HepG2 (cell line): Measurements from ENCODE around the gene TPM2. TPM values are rescaled to one million over a fixed set of nuclear protein-coding genes. Genes with fewer than 3 reads are reported as not detected.
A peak's percentile ranks its signal among the peaks of the same experiment; 100 is the strongest.

Experiments
- ATF7-NPFF ChIP-seq: sonication (generic); formaldehyde crosslinking; IDR thresholded peaks from 2 replicates; pipeline ENCODE4 v1.8.1; 2023; ENCODE audit warnings: mild to moderate bottlenecking, low read depth, missing genetic modification reagents, moderate library complexity
- FOXK2 ChIP-seq: fragments of 450-650 bp; IDR thresholded peaks from 2 replicates; pipeline ENCODE4 v1.6.1; 2016
- GTF2F1 ChIP-seq: fragments of 150-350 bp; IDR thresholded peaks from 2 replicates; pipeline ENCODE4 v1.6.1; 2014; ENCODE audit warnings: low read length
- HDAC1 ChIP-seq: sonication (generic); formaldehyde crosslinking; IDR thresholded peaks from 2 replicates; pipeline ENCODE4 v1.5.1; 2020; ENCODE audit warnings: mild to moderate bottlenecking, missing genetic modification reagents
- HMGXB4 ChIP-seq, 2 experiments: sonication (generic) in 1 of 2; formaldehyde crosslinking in 1 of 2; IDR thresholded peaks; 2 replicates each; pipeline versions ENCODE4 v1.4.0 to v1.6.1; 2018 to 2020; ENCODE audit warnings: missing genetic modification reagents in 2 of 2, borderline replicate concordance in 1 of 2, low read depth in 1 of 2, mild to moderate bottlenecking in 1 of 2, missing biosample characterization in 1 of 2
- HNF1B ChIP-seq: sonication (generic); formaldehyde crosslinking; IDR thresholded peaks from 2 replicates; pipeline ENCODE4 v1.5.1; 2020; ENCODE audit warnings: mild to moderate bottlenecking, moderate library complexity, missing genetic modification reagents
- JARID2 ChIP-seq: sonication (generic); formaldehyde crosslinking; IDR thresholded peaks from 2 replicates; pipeline ENCODE4 v1.8.1; 2023; ENCODE audit warnings: missing genetic modification reagents, inconsistent platforms; ENCODE audit not compliant: insufficient replicate concordance
- KDM2A ChIP-seq: sonication (generic); formaldehyde crosslinking; IDR thresholded peaks from 2 replicates; pipeline ENCODE4 v1.4.0; 2020; ENCODE audit warnings: low read depth, missing genetic modification reagents, borderline replicate concordance
- NAIF1 ChIP-seq: sonication (generic); formaldehyde crosslinking; IDR thresholded peaks from 2 replicates; pipeline ENCODE4 v1.5.0; 2020; ENCODE audit warnings: mild to moderate bottlenecking, missing genetic modification reagents, borderline replicate concordance
- POLR2A ChIP-seq, 2 experiments: IDR thresholded peaks; 2 replicates each; pipeline ENCODE4 v1.6.1; 2011; ENCODE audit warnings: low read depth in 2 of 2, low read length in 2 of 2, mild to moderate bottlenecking in 1 of 2, moderate library complexity in 1 of 2; ENCODE audit not compliant: insufficient read depth in 1 of 2
- RXRA ChIP-seq: sonication (generic); formaldehyde crosslinking; IDR thresholded peaks from 2 replicates; pipeline ENCODE4 v1.5.1; 2020; ENCODE audit warnings: missing genetic modification reagents
- SIX4 ChIP-seq: sonication (generic); formaldehyde crosslinking; IDR thresholded peaks from 2 replicates; pipeline ENCODE4 v1.4.0; 2020; ENCODE audit warnings: missing genetic modification reagents
- TCF7L2 ChIP-seq: IDR thresholded peaks from 2 replicates; pipeline ENCODE4 v1.6.1; 2011; ENCODE audit warnings: mild to moderate bottlenecking, low read depth, low read length, moderate library complexity
- THAP9 ChIP-seq: sonication (generic); formaldehyde crosslinking; IDR thresholded peaks from 2 replicates; pipeline ENCODE4; 2020; ENCODE audit warnings: missing genetic modification reagents, mild to moderate bottlenecking, borderline replicate concordance
- ZBTB44 ChIP-seq: sonication (generic); formaldehyde crosslinking; IDR thresholded peaks from 2 replicates; pipeline ENCODE4 v1.4.0; 2020; ENCODE audit warnings: missing genetic modification reagents
- ZFX ChIP-seq: sonication (generic); formaldehyde crosslinking; IDR thresholded peaks from 2 replicates; pipeline ENCODE4 v1.4.0; 2020; ENCODE audit warnings: mild to moderate bottlenecking, low read depth, missing genetic modification reagents, moderate library complexity
- ZNF431 ChIP-seq: sonication (generic); formaldehyde crosslinking; IDR thresholded peaks from 2 replicates; pipeline ENCODE4 v1.9.0; 2022; ENCODE audit warnings: missing genetic modification reagents, low read depth, mild to moderate bottlenecking, borderline replicate concordance
- ZNF589 ChIP-seq: sonication (generic); formaldehyde crosslinking; conservative IDR thresholded peaks from 2 replicates; pipeline ENCODE4 v1.8.0; 2022; ENCODE audit warnings: mild to moderate bottlenecking, moderate library complexity, missing genetic modification reagents
- ZNF75D ChIP-seq: sonication (generic); formaldehyde crosslinking; IDR thresholded peaks from 2 replicates; pipeline ENCODE4 v1.8.1; 2023; ENCODE audit warnings: missing genetic modification reagents, mild to moderate bottlenecking, borderline replicate concordance
- ZNF782 ChIP-seq: sonication (generic); formaldehyde crosslinking; IDR thresholded peaks from 2 replicates; pipeline ENCODE4 v1.4.0; 2020; ENCODE audit warnings: missing genetic modification reagents, mild to moderate bottlenecking, borderline replicate concordance
- polyA plus RNA-seq, 8 experiments: library from polyadenylated mRNA; depleted of rRNA in 3 of 8; stranded (reverse) in 7 of 8; unstranded in 1 of 8; fragments of >200 nt; fragmentation: Illumina TruSeq in 4 of 8; extraction: Trizol in 4 of 8; gene quantifications; 2 replicates each; pipeline versions ENCODE4 v1.2.1 to v1.2.3, GENCODE V29; 2011 to 2016; ENCODE audit warnings: low read depth in 4 of 8, missing spikeins in 1 of 8, mixed read lengths in 1 of 8; ENCODE audit not compliant: insufficient read depth in 1 of 8
- total RNA-seq, 5 experiments: library from RNA; depleted of rRNA; stranded (reverse); fragments of >200 nt; fragmentation: Illumina TruSeq; extraction: Trizol; gene quantifications; 2 replicates each; pipeline ENCODE4 v1.2.3, GENCODE V29; 2016; ENCODE audit warnings: low read depth in 1 of 5

The TPM2 gene
- total and polyA plus RNA-seq, 2 of the 13 experiments (the other 11 are each of a cell fraction or from before 2014, with no cell fraction given) = 3.1 to 10.7 TPM

- TF ChIP-seq HNF1B (CRISPR knock-in tag) (0 out of 2 replicates have a peak, but pooled peaks have one; percentile 35), ZNF431 (no peak), SIX4 (CRISPR knock-in tag) (no peak), POLR2A (IDR thresholded peaks at IDR 0.05; ENCODE audit: insufficient read depth in 1 of 2, low read depth in 2 of 2, low read length in 2 of 2) (peak in 1 of 2 experiments; percentile 43; a peak in 1 of 4 replicates), TCF7L2 (no peak), ATF7-NPFF (CRISPR knock-in tag) (no peak), THAP9 (CRISPR knock-in tag) (peak; percentile 40; the same call in 1 of the 2 replicates), ZNF589 (CRISPR knock-in tag) (no peak), RXRA (CRISPR knock-in tag) (no peak), HMGXB4 (CRISPR knock-in tag; IDR thresholded peaks at IDR 0.05; ENCODE audit: borderline replicate concordance in 1 of 2, low read depth in 1 of 2) (0 out of 4 replicates have a peak, but pooled peaks of 1 of the 2 experiments have one; percentile 6), GTF2F1 (no peak), ZFX (CRISPR knock-in tag) (peak; percentile 32; the same call in 1 of the 2 replicates), JARID2 (CRISPR knock-in tag) (no peak), ZNF782 (CRISPR knock-in tag) (no peak), FOXK2 (no peak), KDM2A (no peak), ZBTB44 (CRISPR knock-in tag) (no peak), NAIF1 (CRISPR knock-in tag) (no peak), ZNF75D (no peak), HDAC1 (no peak)
These were observed 37.9 kb upstream of the TPM2 start (continued) for GRCh38 chr9:35727676-35728040.
